K562 (cell line): ENCODE data around the gene C4orf36. TPM values are rescaled to one million over a fixed set of nuclear protein-coding genes. Genes with fewer than 3 reads are reported as not detected.

ENCODE experiments used
- BRF1 ChIP-seq: IDR thresholded peaks from 3 replicates; pipeline ENCODE4 v1.6.1; 2011; ENCODE audit warnings: borderline replicate concordance, mild to moderate bottlenecking; ENCODE audit not compliant: insufficient read length; ENCODE audit errors: extremely low read depth
- FOXJ3 ChIP-seq: sonication (generic); formaldehyde crosslinking; IDR thresholded peaks from 2 replicates; pipeline ENCODE4 v1.4.0; 2020; ENCODE audit warnings: mild to moderate bottlenecking, missing genetic modification reagents
- HNRNPLL ChIP-seq: fragments of 200-400 bp; formaldehyde crosslinking; IDR thresholded peaks from 2 replicates; pipeline ENCODE4 v1.6.1; 2017; ENCODE audit warnings: low read length, low read depth, mild to moderate bottlenecking; ENCODE audit not compliant: poor library complexity, severe bottlenecking
- POU5F1 ChIP-seq: fragments of 150-350 bp; IDR thresholded peaks from 2 replicates; pipeline ENCODE4 v1.6.1; 2014; ENCODE audit warnings: borderline replicate concordance, low read length, low read depth, mild to moderate bottlenecking; ENCODE audit not compliant: partially characterized antibody
- RBBP5 ChIP-seq: fragments of 200-600 bp; sonication (generic); IDR thresholded peaks from 2 replicates; pipeline ENCODE4 v1.6.1; 2012; ENCODE audit warnings: borderline replicate concordance, mild to moderate bottlenecking, low read length, control low read depth, inconsistent platforms; ENCODE audit not compliant: insufficient read depth, poor library complexity, severe bottlenecking
- TAF7 ChIP-seq: fragments of 450-650 bp; IDR thresholded peaks from 2 replicates; pipeline ENCODE4 v1.6.1; 2016; ENCODE audit warnings: missing genetic modification characterization, missing compliant biosample characterization
- ZEB2 ChIP-seq: fragments of 450-650 bp; IDR thresholded peaks from 2 replicates; pipeline ENCODE4 v1.6.1; 2016
- polyA plus RNA-seq, 8 experiments: library from polyadenylated mRNA; depleted of rRNA in 4 of 8; stranded (reverse) in 5 of 8; unstranded in 3 of 8; fragments of >200 nt; fragmentation: Nextera tagmentation in 2 of 8; fragmentation: Illumina TruSeq in 1 of 8; extraction: Ambion mirVana in 2 of 8; extraction: Trizol in 1 of 8; gene quantifications; 2 replicates each; pipeline versions ENCODE4 v1.2.1 to v1.2.3, GENCODE V29; 2011 to 2014; ENCODE audit warnings: inconsistent platforms in 1 of 8, missing spikeins in 1 of 8
- total RNA-seq, 7 experiments: library from RNA; depleted of rRNA in 6 of 7; stranded (reverse); fragments of >200 nt in 6 of 7; fragmentation: Illumina TruSeq in 2 of 7; extraction: Trizol in 2 of 7; gene quantifications; 2 replicates each; pipeline versions ENCODE4 v1.2.1 to v1.2.3, GENCODE V29; 2011 to 2021; ENCODE audit warnings: low replicate concordance in 1 of 7
- TF ChIP-seq, protein P1 (sequence below): sonication (generic); formaldehyde crosslinking; IDR thresholded peaks from 2 replicates; pipeline ENCODE4 v1.8.0; 2022; ENCODE audit warnings: mild to moderate bottlenecking, missing genetic modification reagents
- TF ChIP-seq, protein P2 (sequence below): IDR thresholded peaks from 2 replicates; pipeline ENCODE4 v1.6.1; 2016; ENCODE audit warnings: missing genetic modification characterization, missing compliant biosample characterization
- TF ChIP-seq, protein P3 (sequence below): fragments of 450-650 bp; formaldehyde crosslinking; IDR thresholded peaks from 2 replicates; pipeline ENCODE4 v1.4.0; 2022; ENCODE audit warnings: mild to moderate bottlenecking, moderate library complexity

C4orf36 gene
- total and polyA plus RNA-seq, 9 of the 15 experiments (the other 6 are each of a cell fraction or from before 2014, with no cell fraction given) = 0.14 to 0.45 (median 0.20) TPM; not detected in 5

DNA sequence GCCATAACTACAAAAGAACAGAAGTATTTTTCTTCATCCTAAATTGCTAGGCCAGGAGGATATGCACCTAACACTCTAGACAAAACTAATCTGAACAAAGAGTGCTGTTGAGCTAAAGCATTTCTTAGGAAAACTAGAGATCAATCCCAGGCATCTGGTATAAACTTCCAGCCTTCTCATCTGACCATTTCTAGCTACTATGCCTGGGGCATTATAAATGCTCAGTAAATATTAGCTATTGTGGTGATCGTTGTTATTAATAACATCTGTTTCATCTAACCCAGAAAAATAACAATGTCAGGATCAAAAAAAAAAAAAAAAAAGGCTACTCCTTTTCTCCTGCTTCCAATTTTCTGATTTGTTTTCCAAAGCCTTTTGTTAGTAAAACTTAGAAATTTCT lies 35.3 kb downstream of the C4orf36 start (continued):
- no peak for TF ChIP-seq RBBP5
- TF ChIP-seq, protein P1, sequence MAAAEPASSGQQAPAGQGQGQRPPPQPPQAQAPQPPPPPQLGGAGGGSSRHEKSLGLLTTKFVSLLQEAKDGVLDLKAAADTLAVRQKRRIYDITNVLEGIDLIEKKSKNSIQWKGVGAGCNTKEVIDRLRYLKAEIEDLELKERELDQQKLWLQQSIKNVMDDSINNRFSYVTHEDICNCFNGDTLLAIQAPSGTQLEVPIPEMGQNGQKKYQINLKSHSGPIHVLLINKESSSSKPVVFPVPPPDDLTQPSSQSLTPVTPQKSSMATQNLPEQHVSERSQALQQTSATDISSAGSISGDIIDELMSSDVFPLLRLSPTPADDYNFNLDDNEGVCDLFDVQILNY = no peak
- TF ChIP-seq BRF1 = no peak
- no peak for TF ChIP-seq TAF7 (tag)
- TF ChIP-seq, protein P2, sequence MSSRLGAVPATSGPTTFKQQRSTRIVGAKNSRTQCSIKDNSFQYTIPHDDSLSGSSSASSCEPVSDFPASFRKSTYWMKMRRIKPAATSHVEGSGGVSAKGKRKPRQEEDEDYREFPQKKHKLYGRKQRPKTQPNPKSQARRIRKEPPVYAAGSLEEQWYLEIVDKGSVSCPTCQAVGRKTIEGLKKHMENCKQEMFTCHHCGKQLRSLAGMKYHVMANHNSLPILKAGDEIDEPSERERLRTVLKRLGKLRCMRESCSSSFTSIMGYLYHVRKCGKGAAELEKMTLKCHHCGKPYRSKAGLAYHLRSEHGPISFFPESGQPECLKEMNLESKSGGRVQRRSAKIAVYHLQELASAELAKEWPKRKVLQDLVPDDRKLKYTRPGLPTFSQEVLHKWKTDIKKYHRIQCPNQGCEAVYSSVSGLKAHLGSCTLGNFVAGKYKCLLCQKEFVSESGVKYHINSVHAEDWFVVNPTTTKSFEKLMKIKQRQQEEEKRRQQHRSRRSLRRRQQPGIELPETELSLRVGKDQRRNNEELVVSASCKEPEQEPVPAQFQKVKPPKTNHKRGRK (tag) = no peak
- TF ChIP-seq ZEB2 = no peak
- TF ChIP-seq FOXJ3 (CRISPR knock-in tag) = no peak
- TF ChIP-seq HNRNPLL = no peak
- no peak for TF ChIP-seq POU5F1
- TF ChIP-seq, protein P3, sequence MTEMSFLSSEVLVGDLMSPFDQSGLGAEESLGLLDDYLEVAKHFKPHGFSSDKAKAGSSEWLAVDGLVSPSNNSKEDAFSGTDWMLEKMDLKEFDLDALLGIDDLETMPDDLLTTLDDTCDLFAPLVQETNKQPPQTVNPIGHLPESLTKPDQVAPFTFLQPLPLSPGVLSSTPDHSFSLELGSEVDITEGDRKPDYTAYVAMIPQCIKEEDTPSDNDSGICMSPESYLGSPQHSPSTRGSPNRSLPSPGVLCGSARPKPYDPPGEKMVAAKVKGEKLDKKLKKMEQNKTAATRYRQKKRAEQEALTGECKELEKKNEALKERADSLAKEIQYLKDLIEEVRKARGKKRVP (CRISPR knock-in tag) = no peak
- TF ChIP-seq, all 486 proteins: peak for 0
